Liver (tissue), 9 donors: ENCODE data around the gene F11. TPM values are rescaled to one million over a fixed set of nuclear protein-coding genes. Genes with fewer than 3 reads are reported as not detected.
A peak's percentile ranks its signal among the peaks of the same experiment; 100 is the strongest.
"Not testable (repeated sequence)": the region's sequence is repeated elsewhere in the genome, so short reads cannot be mapped to it uniquely, and the experiment has no call there.

ENCODE experiments used
- DNase-seq: peaks from one replicate; pipeline ENCODE4 v3.0.0-alpha.2; 2017; ENCODE audit warnings: low spot score
- H3K27ac ChIP-seq, 2 donors: one replicate each; pipeline ENCODE4 v1.7.0; 2013; ENCODE audit warnings: inconsistent platforms in 2 of 2, low read length in 2 of 2, control low read depth in 1 of 2, low read depth in 1 of 2, mild to moderate bottlenecking in 1 of 2
- H3K27me3 ChIP-seq, 4 donors: one replicate each; pipeline versions ENCODE4 v1.6.1 to v1.7.0; 2013; ENCODE audit warnings: low read length in 3 of 4, inconsistent platforms in 1 of 4, mild to moderate bottlenecking in 1 of 4, moderate library complexity in 1 of 4; ENCODE audit not compliant: control insufficient read depth in 4 of 4, insufficient read depth in 4 of 4
- H3K36me3 ChIP-seq, 4 donors: one replicate each; pipeline versions ENCODE4 v1.6.1 to v1.7.0; 2013; ENCODE audit warnings: low read length in 3 of 4, mild to moderate bottlenecking in 3 of 4, low read depth in 1 of 4, moderate library complexity in 1 of 4; ENCODE audit not compliant: control insufficient read depth in 4 of 4, insufficient read depth in 3 of 4
- H3K4me1 ChIP-seq, 4 donors: one replicate each; pipeline versions ENCODE4 v1.6.1 to v1.7.0; 2013; ENCODE audit warnings: low read length in 3 of 4, mild to moderate bottlenecking in 3 of 4, moderate library complexity in 1 of 4; ENCODE audit not compliant: control insufficient read depth in 4 of 4, insufficient read depth in 4 of 4
- H3K4me3 ChIP-seq, 3 donors: one replicate each; pipeline versions ENCODE4 v1.6.1 to v1.7.0; 2013; ENCODE audit warnings: low read length in 3 of 3, control low read depth in 1 of 3, low read depth in 1 of 3, mild to moderate bottlenecking in 1 of 3
- H3K9ac ChIP-seq, 2 donors: one replicate each; pipeline ENCODE4 v1.7.0; 2013; ENCODE audit warnings: low read length in 2 of 2, mild to moderate bottlenecking in 2 of 2, moderate library complexity in 2 of 2, control low read depth in 1 of 2, low read depth in 1 of 2
- H3K9me3 ChIP-seq, 4 donors: one replicate each; pipeline versions ENCODE4 v1.6.1 to v1.7.0; 2013; ENCODE audit warnings: low read length in 3 of 4; ENCODE audit not compliant: control insufficient read depth in 4 of 4
- FOXA2 ChIP-seq: IDR thresholded peaks from 2 replicates; pipeline ENCODE4 v1.6.1; 2016; ENCODE audit warnings: antibody characterized with exemption
- HNF4A ChIP-seq, 2 donors: conservative IDR thresholded peaks; 2 replicates each; pipeline ENCODE4 v1.6.1; 2016; ENCODE audit warnings: antibody characterized with exemption in 2 of 2, mild to moderate bottlenecking in 2 of 2
- HNF4G ChIP-seq: IDR thresholded peaks from 2 replicates; pipeline ENCODE4 v1.6.1; 2016; ENCODE audit warnings: antibody characterized with exemption
- NR2F2 ChIP-seq: IDR thresholded peaks from 2 replicates; pipeline ENCODE4 v1.6.1; 2016; ENCODE audit warnings: antibody characterized with exemption
- RAD21 ChIP-seq, 2 donors: IDR thresholded peaks; 2 replicates each; pipeline ENCODE4 v1.6.1; 2016; ENCODE audit warnings: antibody characterized with exemption in 2 of 2, mild to moderate bottlenecking in 2 of 2
- RXRA ChIP-seq, 2 donors: IDR thresholded peaks; 2 replicates each; pipeline ENCODE4 v1.6.1; 2017 to 2018; ENCODE audit warnings: antibody characterized with exemption in 2 of 2, mild to moderate bottlenecking in 1 of 2
- WGBS: extraction: QIAGEN DNeasy Blood & Tissue Kit; methylation state at CpG from one replicate; pipeline ENCODE4 v1.1.7; 2013; 5-methylcytosine and 5-hydroxymethylcytosine counted together
- polyA plus RNA-seq, 2 donors: library from polyadenylated mRNA; stranded (reverse) in 1 of 2; unstranded in 1 of 2; fragments of 200-250 nt in 1 of 2; fragments of >200 nt in 1 of 2; fragmentation: Nextera tagmentation in 1 of 2; extraction: Ambion mirVana in 1 of 2; gene quantifications; one replicate each; pipeline versions ENCODE4 v1.2.1 to v1.2.3, GENCODE V29; 2013 to 2015
- total RNA-seq, 2 donors: library from RNA; depleted of rRNA; stranded (reverse); fragments of >200 nt; gene quantifications; one replicate each; pipeline ENCODE4 v1.2.3, GENCODE V29; 2014
- TF ChIP-seq, protein P1 (sequence below): IDR thresholded peaks from 2 replicates; pipeline ENCODE4 v1.6.1; 2016; ENCODE audit warnings: antibody characterized with exemption
- donor health status: healthy.
- donor health status: healthy.
- donor health status: healthy.
- donor health status: healthy.
- donor health status: healthy.

The F11 gene
- total and polyA plus RNA-seq, 4 donors = 54.6 to 207 (median 115) TPM

DNA sequence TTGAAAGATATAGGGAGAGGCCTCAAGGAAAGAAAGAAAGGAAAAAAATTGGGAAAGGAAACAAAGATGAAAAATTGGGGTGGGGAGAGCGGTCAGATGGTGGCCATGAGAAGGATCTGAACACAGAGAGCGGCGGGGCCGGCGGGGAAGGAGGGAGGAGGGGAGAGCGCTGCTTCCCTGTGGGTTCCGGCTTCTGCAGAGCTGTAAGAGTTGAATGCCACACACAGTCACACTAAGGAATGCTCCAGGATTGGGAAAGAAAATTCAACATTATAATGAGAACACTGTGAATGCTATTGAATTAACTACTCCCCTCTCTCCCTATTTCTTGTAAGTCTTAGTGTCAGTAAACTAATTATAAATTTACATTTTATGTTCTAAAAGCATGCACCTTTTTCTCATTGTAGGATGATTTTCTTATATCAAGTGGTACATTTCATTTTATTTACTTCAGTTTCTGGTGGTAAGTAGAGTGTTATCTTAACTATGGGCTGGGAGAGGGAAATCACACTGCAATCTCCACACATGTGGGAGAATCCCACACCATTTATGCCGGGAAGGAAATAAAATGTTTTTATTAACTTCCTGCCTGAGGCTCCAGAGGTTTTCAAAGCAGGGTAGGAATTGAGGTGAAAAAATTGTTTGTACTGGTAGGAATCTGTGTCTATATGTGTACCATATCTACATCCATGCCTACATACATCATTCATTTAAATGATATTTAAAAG, 904 bp downstream of the F11 start (continued):
- TF ChIP-seq FOXA2 = no peak

DNA sequence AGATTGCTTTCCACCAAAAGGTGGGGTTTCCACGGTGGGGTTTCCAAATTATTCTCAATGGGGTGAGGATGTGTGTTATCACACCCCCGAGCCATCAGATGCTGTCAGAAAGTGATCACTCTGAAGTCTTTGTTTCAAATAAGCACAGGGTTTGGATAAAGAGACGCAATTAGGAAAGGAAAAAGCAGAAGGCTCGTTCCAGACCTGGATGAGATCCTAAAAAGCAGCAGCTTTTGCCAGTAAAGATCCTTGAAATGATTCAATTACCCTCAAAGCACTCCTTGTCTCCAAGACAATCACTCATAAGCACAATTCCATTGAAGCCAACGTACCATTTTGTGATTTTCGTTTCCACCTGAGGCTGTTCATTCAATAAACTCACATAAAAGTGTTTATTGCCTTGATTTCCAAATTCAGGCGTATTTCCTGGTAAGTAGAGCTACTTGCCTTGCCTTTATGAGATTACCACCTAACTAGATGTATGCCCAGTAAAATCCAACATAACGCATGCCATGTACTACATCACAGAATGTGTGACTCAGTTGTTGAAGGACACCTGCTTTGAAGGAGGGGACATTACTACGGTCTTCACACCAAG, 5.2 kb downstream of the F11 start:
- Histone ChIP-seq H3K9ac (no peak overlapping the region), H3K9me3 (no peaks in the 10 kb centered on the region), H3K27ac (no peak overlapping the region), H3K36me3 (peaks cover 6 to 26% (median 11%) of the 10 kb centered on the region in 4 donors), H3K4me1 (peaks cover 0 to 13% (median 5%) of the 10 kb centered on the region in 4 donors), H3K27me3 (no peaks in the 10 kb centered on the region), H3K4me3 (no peak overlapping the region)
- TF ChIP-seq, protein P1, sequence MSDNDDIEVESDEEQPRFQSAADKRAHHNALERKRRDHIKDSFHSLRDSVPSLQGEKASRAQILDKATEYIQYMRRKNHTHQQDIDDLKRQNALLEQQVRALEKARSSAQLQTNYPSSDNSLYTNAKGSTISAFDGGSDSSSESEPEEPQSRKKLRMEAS = no peak
- TF ChIP-seq HNF4G = no peak
- 89% methylated on average over 9 of the region's 9 CpGs for WGBS
- no peak for DNase-seq

DNA sequence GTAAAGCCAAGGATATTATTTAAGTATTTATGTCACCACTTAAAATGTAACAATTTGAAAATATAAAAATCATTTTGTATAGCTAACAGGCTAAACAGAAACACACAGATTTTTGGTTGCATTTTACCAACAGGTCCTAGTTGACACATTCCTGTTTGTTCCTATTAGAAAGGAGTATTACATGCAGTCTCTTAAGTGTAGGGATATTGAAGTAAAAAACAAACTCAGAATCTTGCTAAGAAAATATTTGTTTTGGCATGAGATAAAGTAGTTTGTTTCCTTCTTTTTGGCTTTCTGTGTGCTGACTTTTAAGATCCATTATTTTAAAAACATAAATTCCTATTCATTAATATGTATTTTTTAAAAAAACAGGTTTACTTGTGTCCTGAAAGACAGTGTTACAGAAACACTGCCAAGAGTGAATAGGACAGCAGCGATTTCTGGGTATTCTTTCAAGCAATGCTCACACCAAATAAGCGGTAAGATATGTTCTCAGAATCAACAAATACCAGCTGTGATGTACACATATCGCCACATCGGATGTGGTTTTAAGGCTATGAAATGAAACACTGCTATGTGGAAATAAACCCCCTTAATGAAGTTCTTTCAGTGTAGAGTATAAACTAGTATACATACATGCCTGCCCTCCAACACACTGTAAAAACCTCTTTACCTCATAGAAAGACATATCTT, 6.9 kb downstream of the F11 start:
- H3K36me3 ChIP-seq = peaks cover 7 to 26% (median 12%) of the 10 kb centered on the region in 4 donors
- no peak overlapping the region for H3K4me3 ChIP-seq
- H3K9me3 ChIP-seq = no peaks in the 10 kb centered on the region
- H3K27ac ChIP-seq = no peak overlapping the region
- TF ChIP-seq HNF4G = no peak
- WGBS = 81% methylated on average over 4 of the region's 4 CpGs
- no peaks in the 10 kb centered on the region for H3K27me3 ChIP-seq
- no peak overlapping the region for H3K9ac ChIP-seq
- H3K4me1 ChIP-seq = peaks cover 0 to 13% (median 5%) of the 10 kb centered on the region in 4 donors
- DNase-seq = no peak

DNA sequence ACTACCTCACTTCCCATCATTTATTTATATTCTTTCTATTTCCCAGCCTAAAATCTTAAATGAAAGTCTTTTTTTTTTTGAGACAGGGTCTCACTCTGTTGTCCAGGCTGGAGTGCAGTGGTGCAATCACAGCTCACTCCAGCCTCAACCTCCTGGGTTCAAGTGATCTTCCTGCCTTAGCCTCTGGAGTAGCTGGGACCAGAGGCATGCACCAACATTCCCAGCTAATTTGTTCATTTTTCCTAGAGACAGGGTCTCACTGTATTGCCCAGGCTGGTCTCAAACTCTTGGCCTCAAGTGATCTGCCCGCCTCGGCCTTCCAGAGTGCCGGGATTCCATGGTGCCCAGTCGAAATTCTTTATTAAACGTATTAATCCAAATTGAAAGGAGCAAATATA, 7.4 kb downstream of the F11 start:
- DNase-seq, H3K27ac ChIP-seq: not testable (repeated sequence)
- 96% methylated on average over 5 of the region's 5 CpGs for WGBS

DNA sequence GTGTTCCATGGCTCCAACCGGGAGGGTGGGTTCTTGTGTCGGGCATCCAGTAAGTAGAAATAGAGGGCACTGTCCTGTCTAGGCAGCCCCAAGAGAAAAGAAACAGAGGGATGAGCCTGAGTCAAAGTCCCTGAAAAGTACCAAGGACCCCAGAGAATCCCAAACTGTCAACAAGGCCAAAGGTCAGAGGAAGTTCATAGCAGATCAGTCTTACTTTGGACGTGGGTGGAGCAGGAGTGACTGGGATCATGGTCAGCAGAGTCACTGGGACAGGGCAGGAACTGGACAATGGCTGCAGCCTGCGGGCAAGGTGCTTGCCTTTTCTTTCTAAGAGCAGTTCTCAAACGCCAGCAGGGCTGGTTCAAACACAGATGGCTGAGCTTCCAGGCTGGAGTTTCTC, 17.3 kb downstream of the F11 start:
- DNase-seq = no peak
- no peaks in the 10 kb centered on the region for H3K4me1 ChIP-seq
- peak; percentile 9 to 35 for TF ChIP-seq RXRA (IDR thresholded peaks at IDR 0.05)
- TF ChIP-seq HNF4A (conservative IDR thresholded peaks at IDR 0.05) = peak in 1 of 2 donors; percentile 19
- no peak for TF ChIP-seq RAD21 (IDR thresholded peaks at IDR 0.05)
- no peak for TF ChIP-seq NR2F2
- peaks cover 0 to 64% (median 23%) of the 10 kb centered on the region in 4 donors for H3K36me3 ChIP-seq
- H3K9ac ChIP-seq = no peak overlapping the region
- H3K27ac ChIP-seq = no peak overlapping the region
- H3K4me3 ChIP-seq = no peak overlapping the region
- WGBS = 74% methylated on average over 5 of the region's 5 CpGs
- no peaks in the 10 kb centered on the region for H3K27me3 ChIP-seq
- H3K9me3 ChIP-seq = no peaks in the 10 kb centered on the region

More for the DNA sequence above, 7.4 kb downstream of the F11 start:
- H3K9me3 ChIP-seq, H3K27me3 ChIP-seq, H3K4me3 ChIP-seq, H3K9ac ChIP-seq, H3K4me1 ChIP-seq: not testable (repeated sequence)
- H3K36me3 ChIP-seq = peaks cover 7 to 27% (median 12%) of the 10 kb centered on the region in 4 donors
